H9 (cell line): ENCODE results near the gene ERCC6L. TPM values are rescaled to one million over a fixed set of nuclear protein-coding genes. Genes with fewer than 3 reads are reported as not detected.

Experiments
- DNase-seq: peaks from one replicate; pipeline ENCODE4 v3.0.0-alpha.2; 2017
- H2AFZ ChIP-seq: one replicate; pipeline ENCODE4 v1.6.1; 2013; ENCODE audit warnings: mild to moderate bottlenecking, low read length, control low read depth, moderate library complexity
- H2AK5ac ChIP-seq: 2 replicates; pipeline ENCODE4 v1.6.1; 2013; ENCODE audit warnings: low read length, control low read depth, mixed read lengths; ENCODE audit not compliant: insufficient read length
- H2BK120ac ChIP-seq: one replicate; pipeline ENCODE4 v1.6.1; 2013; ENCODE audit warnings: low read depth, mild to moderate bottlenecking, low read length, control low read depth, inconsistent platforms; ENCODE audit not compliant: poor library complexity, severe bottlenecking
- H2BK12ac ChIP-seq: 2 replicates; pipeline ENCODE4 v1.6.1; 2013; ENCODE audit warnings: low read length, control low read depth, mixed read lengths, low read depth; ENCODE audit not compliant: insufficient read length
- H2BK15ac ChIP-seq: 2 replicates; pipeline ENCODE4 v1.6.1; 2013; ENCODE audit warnings: low read depth, low read length, control low read depth
- H2BK20ac ChIP-seq: one replicate; pipeline ENCODE4 v1.6.1; 2013; ENCODE audit warnings: low read depth, mild to moderate bottlenecking, low read length, control low read depth, inconsistent platforms; ENCODE audit not compliant: poor library complexity, severe bottlenecking
- H2BK5ac ChIP-seq: 2 replicates; pipeline ENCODE4 v1.6.1; 2013; ENCODE audit warnings: low read length, control low read depth, mixed read lengths; ENCODE audit not compliant: insufficient read length
- H3K14ac ChIP-seq: 2 replicates; pipeline ENCODE4 v1.6.1; 2013; ENCODE audit warnings: low read length, control low read depth; ENCODE audit not compliant: insufficient read depth
- H3K18ac ChIP-seq: 2 replicates; pipeline ENCODE4 v1.6.1; 2013; ENCODE audit warnings: low read depth, mild to moderate bottlenecking, mixed read lengths, low read length, control low read depth; ENCODE audit not compliant: insufficient read length
- H3K23ac ChIP-seq: 2 replicates; pipeline ENCODE4 v1.6.1; 2013; ENCODE audit warnings: low read length, control low read depth, mixed read lengths, low read depth; ENCODE audit not compliant: insufficient read length
- H3K23me2 ChIP-seq: 2 replicates; pipeline ENCODE4 v1.6.1; 2013; ENCODE audit warnings: low read depth, mild to moderate bottlenecking, mixed read lengths, low read length, control low read depth; ENCODE audit not compliant: insufficient read length, poor library complexity, severe bottlenecking
- H3K27ac ChIP-seq: 2 replicates; pipeline ENCODE4 v1.5.1; 2013; ENCODE audit warnings: low read length, control low read depth, mixed read lengths, low read depth; ENCODE audit not compliant: insufficient read length
- H3K27me3 ChIP-seq: 2 replicates; pipeline ENCODE4 v1.6.1; 2013; ENCODE audit warnings: low read length, control low read depth, inconsistent platforms; ENCODE audit not compliant: insufficient read depth
- H3K4ac ChIP-seq: 2 replicates; pipeline ENCODE4 v1.6.1; 2013; ENCODE audit warnings: low read depth, mild to moderate bottlenecking, control low read depth, inconsistent platforms, low read length, moderate library complexity
- H3K4me1 ChIP-seq: 2 replicates; pipeline ENCODE4 v1.6.1; 2013; ENCODE audit warnings: low read length, control low read depth, inconsistent platforms; ENCODE audit not compliant: insufficient read depth
- H3K4me2 ChIP-seq: 2 replicates; pipeline ENCODE4 v1.6.1; 2013; ENCODE audit warnings: low read length, control low read depth, mixed read lengths; ENCODE audit not compliant: insufficient read length, insufficient read depth
- H3K56ac ChIP-seq: 2 replicates; pipeline ENCODE4 v1.6.1; 2013; ENCODE audit warnings: low read depth, mild to moderate bottlenecking, mixed read lengths, low read length, control low read depth; ENCODE audit not compliant: insufficient read length
- H3K79me1 ChIP-seq: 2 replicates; pipeline ENCODE4 v1.6.1; 2013; ENCODE audit warnings: low read depth, mild to moderate bottlenecking, moderate library complexity, low read length, control low read depth, inconsistent platforms; ENCODE audit not compliant: insufficient read depth, poor library complexity, severe bottlenecking
- H3K79me2 ChIP-seq: 2 replicates; pipeline ENCODE4 v1.6.1; 2013; ENCODE audit warnings: low read length, control low read depth, inconsistent platforms; ENCODE audit not compliant: insufficient read depth
- H3K9ac ChIP-seq: 2 replicates; pipeline ENCODE4 v1.6.1; 2013; ENCODE audit warnings: low read length, control low read depth, mixed read lengths; ENCODE audit not compliant: insufficient read length; ENCODE audit errors: extremely low read depth
- H3K9me3 ChIP-seq: one replicate; pipeline ENCODE4 v1.6.1; 2013; ENCODE audit warnings: low read depth, low read length, inconsistent platforms; ENCODE audit not compliant: control insufficient read depth
- H3T11ph ChIP-seq: one replicate; pipeline ENCODE4 v1.6.1; 2013; ENCODE audit warnings: mild to moderate bottlenecking, low read length, control low read depth, inconsistent platforms
- H4K20me1 ChIP-seq: one replicate; pipeline ENCODE4 v1.6.1; 2013; ENCODE audit not compliant: control insufficient read depth, insufficient read length, insufficient read depth
- H4K5ac ChIP-seq: 2 replicates; pipeline ENCODE4 v1.6.1; 2013; ENCODE audit warnings: low read depth, mild to moderate bottlenecking, mixed read lengths, low read length, control low read depth; ENCODE audit not compliant: insufficient read length
- H4K8ac ChIP-seq: replicated peaks from 2 replicates; pipeline ENCODE4 v1.6.1; 2013; ENCODE audit warnings: low read length, control low read depth, mixed read lengths, low read depth; ENCODE audit not compliant: insufficient read length
- H4K91ac ChIP-seq: 2 replicates; pipeline ENCODE4 v1.6.1; 2013; ENCODE audit warnings: low read depth, mild to moderate bottlenecking, moderate library complexity, mixed read lengths, low read length, control low read depth; ENCODE audit not compliant: insufficient read length
- H3K27ac Mint-ChIP-seq, 3 experiments: 2 replicates in 2 of 3; 3 replicates in 1 of 3; pipeline ENCODE4 v1.8.0; 2020 to 2021; ENCODE audit warnings: mixed read lengths in 3 of 3, mild to moderate bottlenecking in 1 of 3, moderate library complexity in 1 of 3
- H3K27me3 Mint-ChIP-seq: 2 replicates; pipeline ENCODE4 v1.8.0; 2021; ENCODE audit warnings: low read depth, mild to moderate bottlenecking, moderate library complexity, mixed read lengths
- H3K36me3 Mint-ChIP-seq, 3 experiments: 2 replicates in 2 of 3; 3 replicates in 1 of 3; pipeline ENCODE4 v1.8.0; 2020 to 2021; ENCODE audit warnings: low read depth in 3 of 3, mixed read lengths in 3 of 3; ENCODE audit not compliant: insufficient read depth in 1 of 3
- H3K4me1 Mint-ChIP-seq, 2 experiments: 2 replicates each; pipeline ENCODE4 v1.8.0; 2020; ENCODE audit warnings: mixed read lengths in 2 of 2
- H3K4me3 Mint-ChIP-seq, 2 experiments: 2 replicates in 1 of 2; 3 replicates in 1 of 2; pipeline ENCODE4 v1.8.0; 2020 to 2021; ENCODE audit warnings: mild to moderate bottlenecking in 2 of 2, mixed read lengths in 2 of 2, moderate library complexity in 1 of 2
- H3K9me3 Mint-ChIP-seq, 2 experiments: 2 replicates in 1 of 2; 3 replicates in 1 of 2; pipeline ENCODE4 v1.8.0; 2020; ENCODE audit warnings: mild to moderate bottlenecking in 2 of 2, mixed read lengths in 2 of 2, moderate library complexity in 1 of 2
- WGBS: extraction: QIAGEN DNeasy Blood & Tissue Kit; methylation state at CpG from one replicate; pipeline ENCODE4 v1.1.7; 2013; ENCODE audit warnings: missing lambda C conversion rate, low lambda C conversion rate, mixed read lengths; ENCODE audit not compliant: insufficient read length; ENCODE audit errors: extremely low coverage; 5-methylcytosine and 5-hydroxymethylcytosine counted together
- total RNA-seq: library from RNA; stranded (reverse); gene quantifications from 2 replicates; pipeline ENCODE4 v1.2.1, GENCODE V29; 2021
- TF ChIP-seq, protein P1 (sequence below): fragments of 200-600 bp; sonication (generic); conservative IDR thresholded peaks from 3 replicates; pipeline ENCODE4 v1.8.0; 2021; ENCODE audit warnings: antibody characterized with exemption, mild to moderate bottlenecking

ERCC6L gene
- total RNA-seq, 1 experiment from 2014 or later = 18.1 TPM

DNA sequence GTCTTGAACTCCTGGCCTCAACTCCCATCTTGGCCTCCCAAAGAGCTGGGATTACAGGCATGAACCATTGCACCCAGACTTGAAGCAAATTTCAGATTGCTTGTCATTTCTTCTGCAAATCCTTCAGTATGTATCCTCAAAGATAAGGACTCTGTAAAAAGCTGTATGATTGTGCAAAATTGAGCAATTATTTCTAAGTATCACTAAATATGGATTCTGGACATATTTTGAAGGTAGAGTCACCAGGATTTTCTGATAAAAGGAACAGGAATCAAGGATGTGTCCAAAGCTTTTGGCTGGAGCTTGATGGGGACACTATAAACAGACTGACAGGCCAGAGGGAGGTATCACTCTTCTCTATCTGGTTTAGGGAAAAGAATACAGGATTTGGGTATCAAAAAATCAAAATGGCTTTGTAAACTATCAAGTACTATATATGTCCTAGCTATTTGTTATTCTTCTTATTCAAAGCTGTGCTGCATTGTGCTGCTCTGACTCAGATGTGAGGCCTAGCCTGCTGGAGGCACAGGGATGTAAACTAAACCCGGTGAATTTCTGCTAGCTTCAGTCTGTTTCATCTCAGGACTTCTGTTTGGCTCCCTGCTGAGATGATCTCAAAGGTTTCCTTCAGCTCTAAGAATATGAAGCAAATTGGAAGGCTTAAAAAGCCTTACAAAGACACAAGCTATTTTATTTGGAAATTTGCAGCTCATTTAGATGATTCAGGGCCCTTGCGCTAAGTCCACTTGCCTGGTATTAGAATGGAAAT is 30.0 kb upstream of the ERCC6L start:
- no peak overlapping the region for H3K14ac ChIP-seq
- no peaks in the 10 kb centered on the region for H3K4me1 ChIP-seq
- H3K4me2 ChIP-seq = no peak overlapping the region
- H2BK120ac ChIP-seq = no peak overlapping the region
- Mint-ChIP-seq H3K27ac (peak overlapping the region; percentile 32 to 77 (median 57); a peak in 3 of 7 replicates), H3K36me3 (peaks cover 48 to 66% (median 63%) of the 10 kb centered on the region in 3 experiments), H3K27me3 (no peaks in the 10 kb centered on the region), H3K4me1 (peaks cover 9 to 11% of the 10 kb centered on the region in 2 experiments), H3K9me3 (peaks cover 0 to 3% of the 10 kb centered on the region in 2 experiments; a peak in 2 of 5 replicates), H3K4me3 (no peak overlapping the region)
- H3K18ac ChIP-seq = no peak overlapping the region
- H2BK12ac ChIP-seq = no peak overlapping the region
- H3K9ac ChIP-seq = no peak overlapping the region
- TF ChIP-seq, protein P1, sequence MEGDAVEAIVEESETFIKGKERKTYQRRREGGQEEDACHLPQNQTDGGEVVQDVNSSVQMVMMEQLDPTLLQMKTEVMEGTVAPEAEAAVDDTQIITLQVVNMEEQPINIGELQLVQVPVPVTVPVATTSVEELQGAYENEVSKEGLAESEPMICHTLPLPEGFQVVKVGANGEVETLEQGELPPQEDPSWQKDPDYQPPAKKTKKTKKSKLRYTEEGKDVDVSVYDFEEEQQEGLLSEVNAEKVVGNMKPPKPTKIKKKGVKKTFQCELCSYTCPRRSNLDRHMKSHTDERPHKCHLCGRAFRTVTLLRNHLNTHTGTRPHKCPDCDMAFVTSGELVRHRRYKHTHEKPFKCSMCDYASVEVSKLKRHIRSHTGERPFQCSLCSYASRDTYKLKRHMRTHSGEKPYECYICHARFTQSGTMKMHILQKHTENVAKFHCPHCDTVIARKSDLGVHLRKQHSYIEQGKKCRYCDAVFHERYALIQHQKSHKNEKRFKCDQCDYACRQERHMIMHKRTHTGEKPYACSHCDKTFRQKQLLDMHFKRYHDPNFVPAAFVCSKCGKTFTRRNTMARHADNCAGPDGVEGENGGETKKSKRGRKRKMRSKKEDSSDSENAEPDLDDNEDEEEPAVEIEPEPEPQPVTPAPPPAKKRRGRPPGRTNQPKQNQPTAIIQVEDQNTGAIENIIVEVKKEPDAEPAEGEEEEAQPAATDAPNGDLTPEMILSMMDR = no peak
- peaks cover 1% of the 10 kb centered on the region for H3K79me1 ChIP-seq
- H3K9me3 ChIP-seq = no peaks in the 10 kb centered on the region
- no peak for DNase-seq
- no peak overlapping the region for H3T11ph ChIP-seq
- H3K79me2 ChIP-seq = no peaks in the 10 kb centered on the region
- H3K23me2 ChIP-seq = no peaks in the 10 kb centered on the region
- no peak overlapping the region for H3K23ac ChIP-seq
- H4K20me1 ChIP-seq = no peaks in the 10 kb centered on the region
- no CpG with 5 or more reads among the region's 2 CpGs for WGBS
- H3K27me3 ChIP-seq = no peaks in the 10 kb centered on the region
- no peak overlapping the region for H4K91ac ChIP-seq
- H2BK5ac ChIP-seq = no peak overlapping the region
- no peak overlapping the region for H2BK20ac ChIP-seq
- no peak overlapping the region for H2AK5ac ChIP-seq
- no peak overlapping the region for H2AFZ ChIP-seq
- no peak overlapping the region for H3K27ac ChIP-seq
- no peak overlapping the region for H3K4ac ChIP-seq
- no peak overlapping the region for H3K56ac ChIP-seq
- no peak overlapping the region for H4K8ac ChIP-seq
- no peak overlapping the region for H4K5ac ChIP-seq
- no peak overlapping the region for H2BK15ac ChIP-seq
